HCT116 (cell line): ENCODE results near the gene KNCN. TPM values are rescaled to one million over a fixed set of nuclear protein-coding genes. Genes with fewer than 3 reads are reported as not detected.
A peak's percentile ranks its signal among the peaks of the same experiment; 100 is the strongest.

Source experiments
- ATAC-seq: fragments of 200-7000 bp; cut with Tn5 transposase; 2 replicates; pipeline ENCODE4 v1.9.1; 2020; ENCODE audit warnings: mild to moderate bottlenecking, moderate library complexity
- BruUV-seq: library from RNA; stranded (reverse); fragments of 400-500 nt; replicated peaks from 2 replicates; lab custom pipeline; 2021; lab: Mats Ljungman, UMichigan
- CTCF ChIA-PET: fragments of 300-600 bp; sonication (Branson Sonifier 250); formaldehyde crosslinking; loops from one replicate; lab custom pipeline; 2021; ENCODE audit warnings: antibody characterized with exemption; lab: Charles Lee
- POLR2A ChIA-PET: fragments of 300-600, 350-600 bp; sonication (Branson Sonifier 250); formaldehyde crosslinking; loops from one replicate; lab custom pipeline; 2021; ENCODE audit warnings: antibody characterized with exemption; lab: Charles Lee
- RAD21 ChIA-PET, 2 experiments: fragments of 300-600 bp; sonication (Branson Sonifier 250); formaldehyde crosslinking; loops; one replicate each; lab custom pipeline; 2023; ENCODE audit warnings: low total read pairs in 2 of 2; ENCODE audit not compliant: uncharacterized antibody in 2 of 2, unreplicated experiment in 2 of 2, low non-redundant PET in 1 of 2; lab: Charles Lee
- DNase-seq: peaks from one replicate; pipeline ENCODE4 v3.0.0-alpha.2; 2010; ENCODE audit warnings: low read depth, low spot score
- H2AFZ ChIP-seq: fragments of 200-600 bp; shearing (Covaris generic), sonication (generic); 2 replicates; pipeline ENCODE4 v1.6.1; 2017; ENCODE audit warnings: low read depth, mixed run types, mixed read lengths, antibody characterized with exemption, low read length; ENCODE audit not compliant: poor library complexity, severe bottlenecking
- H3K27ac ChIP-seq: 2 replicates; pipeline ENCODE4 v1.5.1; 2012; ENCODE audit warnings: low read depth, low read length
- H3K27me3 ChIP-seq: fragments of 200-600 bp; sonication (generic); 2 replicates; pipeline ENCODE4 v1.6.1; 2016; ENCODE audit warnings: mixed run types, low read length, mixed read lengths; ENCODE audit not compliant: insufficient read depth
- H3K36me3 ChIP-seq, 2 experiments: fragments of 200-500 bp in 1 of 2; fragments of 200-600 bp in 1 of 2; sonication (Bioruptor generic) in 1 of 2; sonication (generic) in 1 of 2; 2 replicates each; pipeline versions ENCODE4 v1.5.1 to v1.6.1; 2014 to 2016; ENCODE audit warnings: low read length in 2 of 2, inconsistent platforms in 1 of 2, mixed read lengths in 1 of 2, mixed run types in 1 of 2; ENCODE audit not compliant: insufficient read depth in 2 of 2, control insufficient read depth in 1 of 2
- H3K4me1 ChIP-seq, 2 experiments: fragments of 200-600 bp in 1 of 2; sonication (generic) in 1 of 2; 2 replicates each; pipeline versions ENCODE4 v1.5.1 to v1.6.1; 2012 to 2017; ENCODE audit warnings: low read length in 2 of 2, inconsistent platforms in 1 of 2, mild to moderate bottlenecking in 1 of 2, mixed read lengths in 1 of 2, mixed run types in 1 of 2, moderate library complexity in 1 of 2; ENCODE audit not compliant: insufficient read depth in 2 of 2, control insufficient read depth in 1 of 2
- H3K4me2 ChIP-seq: fragments of 200-600 bp; sonication (generic); 2 replicates; pipeline ENCODE4 v1.6.1; 2017; ENCODE audit warnings: mixed run types, low read length, mixed read lengths
- H3K4me3 ChIP-seq, 2 experiments: fragments of 200-600 bp in 1 of 2; sonication (generic) in 1 of 2; replicated peaks in 1 of 2; 2 replicates each; pipeline ENCODE4 v1.5.1; 2011 to 2016; ENCODE audit warnings: low read length in 2 of 2, control low read depth in 1 of 2, low read depth in 1 of 2, mild to moderate bottlenecking in 1 of 2, mixed read lengths in 1 of 2, mixed run types in 1 of 2
- H3K79me2 ChIP-seq: fragments of 200-600 bp; sonication (generic); 2 replicates; pipeline ENCODE4 v1.6.1; 2017; ENCODE audit warnings: mild to moderate bottlenecking, mixed run types, low read length, moderate library complexity, mixed read lengths; ENCODE audit not compliant: insufficient read depth
- H3K9ac ChIP-seq: fragments of 200-600 bp; sonication (generic); 2 replicates; pipeline ENCODE4 v1.6.1; 2016; ENCODE audit warnings: low read length, mixed read lengths
- H3K9me2 ChIP-seq: fragments of 200-600 bp; sonication (generic), shearing (Covaris generic); 2 replicates; pipeline ENCODE4 v1.6.1; 2017; ENCODE audit warnings: mixed run types, mild to moderate bottlenecking, moderate library complexity; ENCODE audit not compliant: insufficient read depth
- H3K9me3 ChIP-seq, 2 experiments: fragments of 200-500 bp in 1 of 2; fragments of 200-600 bp in 1 of 2; sonication (Bioruptor generic) in 1 of 2; sonication (generic) in 1 of 2; 2 replicates each; pipeline ENCODE4 v1.6.1; 2014 to 2017; ENCODE audit warnings: low read length in 2 of 2, mixed read lengths in 2 of 2, inconsistent platforms in 1 of 2, low read depth in 1 of 2, mild to moderate bottlenecking in 1 of 2, mixed run types in 1 of 2, moderate library complexity in 1 of 2; ENCODE audit not compliant: control insufficient read depth in 1 of 2, insufficient read depth in 1 of 2
- H4K20me1 ChIP-seq: fragments of 200-600 bp; sonication (generic), shearing (Covaris generic); 2 replicates; pipeline ENCODE4 v1.6.1; 2017; ENCODE audit warnings: mixed run types, mild to moderate bottlenecking, moderate library complexity; ENCODE audit not compliant: insufficient read depth
- CBX3 ChIP-seq: IDR thresholded peaks from 2 replicates; pipeline ENCODE4 v1.6.1; 2012; ENCODE audit warnings: low read depth
- CEBPB ChIP-seq: IDR thresholded peaks from 2 replicates; pipeline ENCODE4 v1.6.1; 2012; ENCODE audit warnings: low read depth
- FOSL1 ChIP-seq: IDR thresholded peaks from 2 replicates; pipeline ENCODE4 v1.6.1; 2012; ENCODE audit warnings: low read depth
- POLR2AphosphoS5 ChIP-seq: IDR thresholded peaks from 2 replicates; pipeline ENCODE4 v1.6.1; 2011; ENCODE audit warnings: mild to moderate bottlenecking, low read depth, low read length, moderate library complexity
- RAD21 ChIP-seq: IDR thresholded peaks from 2 replicates; pipeline ENCODE4 v1.6.1; 2012; ENCODE audit warnings: low read depth, mild to moderate bottlenecking
- REST ChIP-seq: IDR thresholded peaks from 2 replicates; pipeline ENCODE4 v1.6.1; 2012; ENCODE audit warnings: low read depth
- SIN3A ChIP-seq: IDR thresholded peaks from 2 replicates; pipeline ENCODE4 v1.6.1; 2012; ENCODE audit warnings: low read depth
- TCF7L2 ChIP-seq: IDR thresholded peaks from 2 replicates; pipeline ENCODE4 v1.7.0; 2011; ENCODE audit warnings: borderline replicate concordance, inconsistent platforms; ENCODE audit not compliant: insufficient read depth, insufficient read length; ENCODE audit errors: extremely low read depth
- ZBTB33 ChIP-seq: IDR thresholded peaks from 2 replicates; pipeline ENCODE4 v1.6.1; 2011; ENCODE audit warnings: mild to moderate bottlenecking, low read length, moderate library complexity; ENCODE audit not compliant: insufficient replicate concordance; ENCODE audit errors: extremely low read depth
- intact Hi-C: fragments of 100-400 bp; cut with micrococcal nuclease; formaldehyde crosslinking; loops from 2 replicates; pipeline ENCODE4 v1.10.0; 2022
- total RNA-seq: library from RNA; stranded (reverse); gene quantifications from one replicate; pipeline ENCODE4 v1.2.1, GENCODE V29; 2021; ENCODE audit not compliant: unreplicated experiment
- TF ChIP-seq, protein P1 (sequence below), 3 experiments: fragments of 200-600 bp in 1 of 3; sonication (generic) in 1 of 3; IDR thresholded peaks in 2 of 3; conservative IDR thresholded peaks in 1 of 3; 2 replicates each; pipeline ENCODE4 v1.5.1; 2012 to 2017; ENCODE audit warnings: low read depth in 2 of 3, low read length in 2 of 3, antibody characterized with exemption in 1 of 3, borderline replicate concordance in 1 of 3, control low read depth in 1 of 3, mild to moderate bottlenecking in 1 of 3, mixed read lengths in 1 of 3, mixed run types in 1 of 3, moderate library complexity in 1 of 3; ENCODE audit not compliant: insufficient read depth in 1 of 3

The KNCN gene
- total RNA-seq, 1 experiment from 2014 or later: not detected

DNA sequence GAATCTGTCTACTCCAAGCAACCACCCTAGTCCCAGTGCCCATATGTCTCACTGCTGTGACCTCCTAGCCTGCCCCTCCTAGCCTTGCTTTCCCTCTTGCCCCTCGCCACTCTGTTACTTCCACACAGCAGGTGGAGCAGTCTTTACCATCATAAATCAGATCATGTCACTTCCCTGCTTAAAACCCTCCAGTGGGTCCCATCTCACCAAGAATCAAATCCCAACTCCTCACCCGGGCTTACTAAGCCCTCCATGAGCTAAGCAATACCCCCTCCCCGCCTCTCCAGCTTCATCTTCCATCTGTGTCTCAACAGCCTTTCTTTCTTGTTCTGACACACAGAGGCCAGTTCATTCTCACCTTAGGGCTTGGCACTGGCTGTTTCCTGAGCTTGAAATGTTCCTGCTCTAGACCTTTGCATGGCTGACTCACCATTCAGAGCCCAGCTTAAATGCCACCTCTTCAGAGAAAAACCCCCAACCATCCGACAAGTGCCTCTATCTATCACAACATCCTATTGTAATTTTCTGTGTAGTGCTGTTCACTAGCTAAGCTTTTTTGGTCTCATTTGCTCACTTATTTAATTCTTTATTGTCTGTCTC lies 22.3 kb downstream of the KNCN start (continued):
- TF ChIP-seq REST: no peak
- no peak for TF ChIP-seq TCF7L2
- no peak for TF ChIP-seq CBX3
- no peak for TF ChIP-seq FOSL1
- no peak for TF ChIP-seq SIN3A
- TF ChIP-seq CEBPB: no peak
- TF ChIP-seq RAD21: no peak

DNA sequence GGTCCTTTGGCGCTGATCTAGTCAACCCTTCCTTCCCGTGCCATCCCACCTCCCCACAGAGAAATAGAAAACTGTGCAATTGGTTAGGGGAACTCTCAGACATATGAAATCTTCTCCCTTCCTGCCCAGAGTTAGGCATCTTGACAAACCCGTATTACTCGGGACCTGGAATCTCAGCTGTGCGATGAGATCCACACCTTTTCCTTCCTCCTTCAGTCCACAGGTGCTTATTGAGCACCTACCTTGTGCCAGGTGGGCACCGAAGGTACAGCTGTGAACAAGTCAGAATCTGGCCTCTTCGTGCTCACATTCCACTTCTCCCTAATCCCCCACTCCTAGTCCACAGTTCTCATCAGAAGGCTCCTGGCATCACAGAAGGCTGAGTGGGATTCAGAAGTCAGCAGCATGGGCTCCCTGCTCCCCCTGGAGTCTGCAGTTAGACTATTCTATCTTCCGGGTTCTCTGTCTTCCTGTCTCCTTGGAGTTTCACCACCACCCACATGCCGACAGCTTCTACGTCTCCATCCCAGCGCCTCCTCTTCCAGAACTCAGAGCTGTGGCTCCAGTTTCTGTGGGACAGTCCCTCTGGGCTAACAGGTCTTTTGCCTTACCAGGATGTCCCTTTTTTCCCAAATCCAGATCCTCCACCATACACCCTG lies 23.0 kb downstream of the KNCN start:
- Histone ChIP-seq H3K4me1 (peaks cover 0 to 9% of the 10 kb centered on the region in 2 experiments; a peak in 2 of 4 replicates), H3K9me2 (no peaks in the 10 kb centered on the region), H3K9ac (no peak overlapping the region), H4K20me1 (no peaks in the 10 kb centered on the region), H3K4me3 (no peak overlapping the region), H3K9me3 (no peaks in the 10 kb centered on the region), H2AFZ (no peak overlapping the region), H3K79me2 (no peaks in the 10 kb centered on the region), H3K27me3 (no peaks in the 10 kb centered on the region), H3K4me2 (no peak overlapping the region), H3K36me3 (no peaks in the 10 kb centered on the region), H3K27ac (no peak overlapping the region)
- CTCF ChIA-PET: interaction anchor here (1.1 to 5.5 kb wide), 10 partner anchors 9 to 196 kb away, joined by 3 to 67 read pairs (median 8); partner anchors contain the start of gene DMBX1
- RAD21 ChIA-PET: interaction anchor here (1.0 to 1.7 kb wide), 4 partner anchors 40 to 86 kb away, joined by 3 to 5 read pairs (median 3); no protein-coding TSS in a partner anchor
- intact Hi-C loops: loop anchor here (1.0 kb wide), 4 partner anchors 51 to 122 kb away; no protein-coding TSS in a partner anchor
- no TSS peak for BruUV-seq
- no peak for DNase-seq
- POLR2A ChIA-PET: interaction anchor here (1.2 kb wide), 1 partner anchor 86 kb away, joined by 3 read pairs; no protein-coding TSS in a partner anchor
- peak; percentile 20 for ATAC-seq
- TF ChIP-seq RAD21 (no peak), POLR2AphosphoS5 (no peak), ZBTB33 (no peak), REST (no peak)
- TF ChIP-seq, protein P1, sequence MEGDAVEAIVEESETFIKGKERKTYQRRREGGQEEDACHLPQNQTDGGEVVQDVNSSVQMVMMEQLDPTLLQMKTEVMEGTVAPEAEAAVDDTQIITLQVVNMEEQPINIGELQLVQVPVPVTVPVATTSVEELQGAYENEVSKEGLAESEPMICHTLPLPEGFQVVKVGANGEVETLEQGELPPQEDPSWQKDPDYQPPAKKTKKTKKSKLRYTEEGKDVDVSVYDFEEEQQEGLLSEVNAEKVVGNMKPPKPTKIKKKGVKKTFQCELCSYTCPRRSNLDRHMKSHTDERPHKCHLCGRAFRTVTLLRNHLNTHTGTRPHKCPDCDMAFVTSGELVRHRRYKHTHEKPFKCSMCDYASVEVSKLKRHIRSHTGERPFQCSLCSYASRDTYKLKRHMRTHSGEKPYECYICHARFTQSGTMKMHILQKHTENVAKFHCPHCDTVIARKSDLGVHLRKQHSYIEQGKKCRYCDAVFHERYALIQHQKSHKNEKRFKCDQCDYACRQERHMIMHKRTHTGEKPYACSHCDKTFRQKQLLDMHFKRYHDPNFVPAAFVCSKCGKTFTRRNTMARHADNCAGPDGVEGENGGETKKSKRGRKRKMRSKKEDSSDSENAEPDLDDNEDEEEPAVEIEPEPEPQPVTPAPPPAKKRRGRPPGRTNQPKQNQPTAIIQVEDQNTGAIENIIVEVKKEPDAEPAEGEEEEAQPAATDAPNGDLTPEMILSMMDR (IDR thresholded peaks at IDR 0.05 in 2 of 3, conservative IDR thresholded peaks at IDR 0.05 in 1 of 3; ENCODE audit: borderline replicate concordance in 1 of 3, insufficient read depth in 1 of 3, low read depth in 2 of 3, low read length in 2 of 3): no peak
